Left lung (tissue), 10 donors: ENCODE data around the gene NINJ2. TPM values are rescaled to one million over a fixed set of nuclear protein-coding genes. Genes with fewer than 3 reads are reported as not detected.

ENCODE experiments used
- ATAC-seq: fragments of 200-7000 bp; cut with Tn5 transposase; one replicate; pipeline ENCODE4 v1.9.1; 2020; ENCODE audit warnings: moderate library complexity
- DNase-seq, 4 donors: peaks; one replicate each; pipeline ENCODE4 v3.0.0-alpha.2; 2013 to 2020
- H3K27ac ChIP-seq, 2 donors: fragments of 200-600 bp; sonication (generic) in 1 of 2; one replicate each; pipeline versions ENCODE4 v1.5.0 to v1.8.0; 2020 to 2021
- H3K27me3 ChIP-seq, 2 donors: fragments of 200-600 bp; sonication (generic) in 1 of 2; one replicate each; pipeline versions ENCODE4 v1.5.0 to v1.8.0; 2020 to 2021
- H3K36me3 ChIP-seq, 2 donors: fragments of 200-600 bp; sonication (generic) in 1 of 2; one replicate each; pipeline versions ENCODE4 v1.5.0 to v1.8.0; 2020 to 2021
- H3K4me1 ChIP-seq, 2 donors: fragments of 200-600 bp; one replicate each; pipeline ENCODE4 v1.8.0; 2021
- H3K4me3 ChIP-seq, 2 donors: fragments of 200-600 bp; sonication (generic) in 1 of 2; one replicate each; pipeline versions ENCODE4 v1.5.0 to v1.8.0; 2020 to 2021; ENCODE audit warnings: mild to moderate bottlenecking in 1 of 2
- H3K9me3 ChIP-seq, 2 donors: fragments of 200-600 bp; sonication (generic) in 1 of 2; one replicate each; pipeline versions ENCODE4 v1.5.0 to v1.8.0; 2020 to 2021
- intact Hi-C, 2 donors: fragments of 100-400 bp; cut with DNase I; formaldehyde crosslinking; loops; one replicate each; pipeline versions ENCODE4 v1.11.2 to v1.14.2; 2022
- polyA plus RNA-seq, 6 donors: library from polyadenylated mRNA; unstranded; fragments of 120-200 nt; gene quantifications; one replicate each; pipeline ENCODE4 v1.2.1, GENCODE V29; 2013; ENCODE audit not compliant: insufficient read length in 6 of 6
- total RNA-seq, 2 donors: library from RNA; stranded (reverse); fragmentation: NEBNext Ultra II Directional; extraction: Animal tissue kit (Norgen Biotek cat#: 25700); gene quantifications; one replicate each; pipeline ENCODE4 v1.2.1, GENCODE V29; 2021
- TF ChIP-seq, protein P1 (sequence below), 2 donors: fragments of 200-600 bp; sonication (generic) in 1 of 2; IDR thresholded peaks; one replicate each; pipeline versions ENCODE4 v1.5.0 to v1.8.0; 2021; ENCODE audit warnings: antibody characterized with exemption in 2 of 2
- donor health status: DM: no; HTN: yes; CAD: no.
- donor health status: DM: no; HTN: no; CAD: no.

NINJ2 gene
- total and polyA plus RNA-seq, 8 donors: 1.2 to 18.0 (median 2.8) TPM

DNA sequence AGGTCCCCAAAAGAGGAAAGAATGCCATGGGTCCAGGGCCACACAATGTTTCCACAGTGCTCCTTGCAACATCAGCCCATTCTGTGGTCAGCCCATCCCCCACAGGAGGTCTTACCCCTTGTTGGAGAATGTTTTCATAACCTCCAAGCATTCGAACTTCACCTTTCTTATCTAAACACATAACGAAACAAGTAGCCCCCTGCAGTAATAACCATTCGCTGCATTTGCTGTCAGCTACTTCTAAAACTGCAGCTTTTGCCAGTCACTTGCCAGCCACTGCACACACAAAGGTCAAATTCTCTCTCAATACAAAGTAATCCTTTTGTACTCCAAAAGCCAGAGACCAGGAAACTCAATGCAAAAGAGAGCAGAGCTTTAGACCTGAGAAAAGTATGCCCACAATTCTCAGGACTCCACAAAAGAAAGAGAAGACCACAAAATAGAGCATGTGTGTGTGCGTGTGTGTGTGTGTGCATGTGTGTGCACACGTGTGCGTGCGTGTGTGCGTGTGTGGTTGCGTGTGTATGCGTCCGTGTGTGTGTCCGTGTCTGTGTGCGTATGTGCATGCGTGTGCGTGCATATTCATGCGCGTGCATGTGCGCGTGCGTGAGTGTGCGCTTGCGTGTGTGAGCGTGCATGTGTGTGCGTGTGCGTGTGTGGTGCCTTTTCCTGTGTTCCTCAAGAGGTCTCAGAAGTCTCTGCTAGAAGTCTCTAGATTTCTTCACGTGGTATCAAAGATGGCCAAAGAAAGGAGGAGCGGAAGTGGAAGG, 31.7 kb upstream of the NINJ2 start:
- ATAC-seq: no peak
- TF ChIP-seq, protein P1, sequence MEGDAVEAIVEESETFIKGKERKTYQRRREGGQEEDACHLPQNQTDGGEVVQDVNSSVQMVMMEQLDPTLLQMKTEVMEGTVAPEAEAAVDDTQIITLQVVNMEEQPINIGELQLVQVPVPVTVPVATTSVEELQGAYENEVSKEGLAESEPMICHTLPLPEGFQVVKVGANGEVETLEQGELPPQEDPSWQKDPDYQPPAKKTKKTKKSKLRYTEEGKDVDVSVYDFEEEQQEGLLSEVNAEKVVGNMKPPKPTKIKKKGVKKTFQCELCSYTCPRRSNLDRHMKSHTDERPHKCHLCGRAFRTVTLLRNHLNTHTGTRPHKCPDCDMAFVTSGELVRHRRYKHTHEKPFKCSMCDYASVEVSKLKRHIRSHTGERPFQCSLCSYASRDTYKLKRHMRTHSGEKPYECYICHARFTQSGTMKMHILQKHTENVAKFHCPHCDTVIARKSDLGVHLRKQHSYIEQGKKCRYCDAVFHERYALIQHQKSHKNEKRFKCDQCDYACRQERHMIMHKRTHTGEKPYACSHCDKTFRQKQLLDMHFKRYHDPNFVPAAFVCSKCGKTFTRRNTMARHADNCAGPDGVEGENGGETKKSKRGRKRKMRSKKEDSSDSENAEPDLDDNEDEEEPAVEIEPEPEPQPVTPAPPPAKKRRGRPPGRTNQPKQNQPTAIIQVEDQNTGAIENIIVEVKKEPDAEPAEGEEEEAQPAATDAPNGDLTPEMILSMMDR (IDR thresholded peaks at IDR 0.05): no peak
- no peak overlapping the region for H3K4me3 ChIP-seq
- peak overlapping the region in 1 of 2 donors; percentile 64 for H3K27ac ChIP-seq
- H3K4me1 ChIP-seq: peaks cover 0 to 20% of the 10 kb centered on the region in 2 donors
- no peak for DNase-seq
- H3K27me3 ChIP-seq: no peaks in the 10 kb centered on the region
- no peaks in the 10 kb centered on the region for H3K36me3 ChIP-seq
- intact Hi-C loops: no loop called here
- H3K9me3 ChIP-seq: peaks cover 0 to 25% of the 10 kb centered on the region in 2 donors

DNA sequence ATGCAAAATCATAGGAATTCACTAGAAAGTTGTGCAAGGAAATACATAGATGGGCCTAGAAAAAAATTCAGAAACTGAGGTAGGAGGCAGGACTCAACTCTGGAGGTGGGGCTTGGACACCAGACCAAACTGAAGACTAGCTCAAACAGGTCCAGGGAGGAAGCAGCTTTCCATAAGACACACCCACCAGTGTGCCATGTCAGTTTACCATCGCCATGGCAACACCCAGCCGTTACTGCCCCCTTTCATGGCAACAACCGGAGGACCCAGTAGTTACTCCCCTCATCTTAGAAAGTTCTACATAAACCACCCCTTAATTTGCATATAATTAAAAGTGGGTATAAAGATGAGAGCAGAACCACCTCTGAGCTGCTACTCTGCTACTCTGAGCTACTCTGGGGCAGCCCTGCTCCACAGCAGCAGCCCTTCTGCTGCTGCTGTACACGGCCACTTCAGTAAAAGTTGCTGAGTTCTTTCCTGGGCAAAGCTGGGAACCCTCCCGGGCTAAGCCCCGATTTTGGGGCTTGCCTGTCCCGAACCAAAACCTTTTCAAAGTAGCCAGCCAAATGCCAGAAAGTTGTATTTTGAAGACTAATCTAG, 30.8 kb upstream of the NINJ2 start:
- DNase-seq (no peak), ATAC-seq (no peak)
- intact Hi-C loops: no loop called here
- Histone ChIP-seq H3K4me1 (peaks cover 0 to 20% of the 10 kb centered on the region in 2 donors), H3K9me3 (peaks cover 0 to 23% of the 10 kb centered on the region in 2 donors), H3K27me3 (no peaks in the 10 kb centered on the region), H3K27ac (peak overlapping the region in 1 of 2 donors; percentile 64), H3K4me3 (no peak overlapping the region), H3K36me3 (no peaks in the 10 kb centered on the region)
- TF ChIP-seq, protein P1 (IDR thresholded peaks at IDR 0.05): no peak

DNA sequence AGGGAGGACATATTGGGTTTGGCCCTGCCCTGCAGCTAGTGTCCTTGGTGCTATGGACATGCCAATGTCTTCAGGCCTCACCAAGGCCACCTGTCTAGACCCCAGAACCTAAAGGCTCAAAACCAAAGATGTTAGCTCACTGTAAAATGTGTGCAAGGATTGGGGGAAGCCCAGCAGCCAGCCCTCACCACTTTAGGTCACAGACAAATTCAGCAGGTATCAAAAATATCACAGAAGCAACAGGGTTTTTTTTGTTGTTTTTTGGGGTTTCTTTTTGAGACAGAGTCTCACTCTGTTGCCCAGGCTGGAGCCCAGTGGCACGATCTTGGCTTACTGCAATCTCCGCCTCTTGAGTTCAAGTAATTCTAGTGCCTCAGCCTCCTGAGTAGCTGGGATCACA, 29.0 kb upstream of the NINJ2 start:
- ATAC-seq: no peak
- intact Hi-C loops: no loop called here

DNA sequence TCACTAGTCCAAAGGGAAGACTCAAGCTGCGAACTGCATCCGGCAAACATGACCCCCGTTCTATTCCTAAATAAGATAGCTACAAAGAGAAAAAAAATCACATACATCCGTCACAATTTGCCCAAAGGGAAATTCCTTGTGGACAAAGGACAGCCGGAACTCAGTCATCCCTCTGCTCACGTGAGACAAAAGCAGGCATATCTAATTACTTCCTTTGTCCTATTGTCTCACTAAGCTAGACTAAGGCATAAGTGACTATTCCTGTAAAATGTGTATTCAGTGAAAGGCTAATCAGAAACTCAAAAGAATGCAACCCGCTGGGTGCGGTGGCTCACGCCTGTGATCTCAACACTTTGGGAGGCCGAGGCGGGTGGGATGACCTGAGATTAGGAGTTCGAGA, 27.2 kb upstream of the NINJ2 start:
- DNase-seq (peak in 1 of 4 donors; percentile 10), ATAC-seq (no peak)
- TF ChIP-seq, protein P1 (IDR thresholded peaks at IDR 0.05): no peak
- peaks cover 1 to 12% of the 10 kb centered on the region in 2 donors for H3K4me1 ChIP-seq
- intact Hi-C loops: no loop called here
- H3K36me3 ChIP-seq: no peaks in the 10 kb centered on the region
- H3K9me3 ChIP-seq: no peaks in the 10 kb centered on the region
- no peak overlapping the region for H3K4me3 ChIP-seq
- no peaks in the 10 kb centered on the region for H3K27me3 ChIP-seq
- no peak overlapping the region for H3K27ac ChIP-seq

More for the DNA sequence above, 29.0 kb upstream of the NINJ2 start:
- Histone ChIP-seq H3K4me1 (peaks cover 0 to 11% of the 10 kb centered on the region in 2 donors), H3K27me3 (no peaks in the 10 kb centered on the region), H3K4me3 (no peak overlapping the region), H3K36me3 (no peaks in the 10 kb centered on the region), H3K27ac (no peak overlapping the region), H3K9me3 (peaks cover 0 to 5% of the 10 kb centered on the region in 2 donors)
- TF ChIP-seq, protein P1 (IDR thresholded peaks at IDR 0.05): no peak
- DNase-seq: no peak

DNA sequence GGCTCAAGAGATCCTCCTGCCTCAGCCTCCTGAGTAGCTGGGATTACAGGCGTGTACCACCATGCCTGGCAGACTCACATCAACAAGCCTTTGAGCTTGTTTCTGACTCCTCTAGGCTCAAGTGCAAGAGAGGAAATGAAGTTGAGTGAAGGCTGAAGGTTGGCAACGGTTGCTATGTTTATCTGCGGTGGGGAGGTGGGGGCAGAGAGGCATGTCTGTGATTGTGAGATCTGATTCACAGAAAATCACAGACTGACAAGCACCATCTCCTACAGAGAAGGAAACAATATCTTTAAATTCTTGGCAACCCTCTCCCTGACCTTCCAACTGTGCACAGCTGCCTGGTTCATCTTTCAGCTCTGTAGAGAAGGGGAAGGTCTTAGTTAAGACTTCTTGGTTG, 22.1 kb upstream of the NINJ2 start:
- H3K36me3 ChIP-seq: no peaks in the 10 kb centered on the region
- H3K27ac ChIP-seq: peak overlapping the region in 1 of 2 donors; percentile 71
- peaks cover 5 to 11% of the 10 kb centered on the region in 2 donors for H3K4me1 ChIP-seq
- TF ChIP-seq, protein P1 (IDR thresholded peaks at IDR 0.05): no peak
- no peaks in the 10 kb centered on the region for H3K9me3 ChIP-seq
- H3K27me3 ChIP-seq: no peaks in the 10 kb centered on the region
- intact Hi-C loops: no loop called here
- no peak overlapping the region for H3K4me3 ChIP-seq
- DNase-seq (peak in 1 of 4 donors; percentile 37), ATAC-seq (peak; percentile 75)
